GM18867 (cell line): ENCODE measurements around the gene C5orf58.

Experiments used
- ATAC-seq: cut with Tn5 transposase; IDR thresholded peaks from one replicate; pipeline ENCODE4 v1.9.1; 2021; ENCODE audit warnings: mild to moderate bottlenecking, moderate library complexity; ENCODE audit not compliant: unreplicated experiment

Gene C5orf58

DNA sequence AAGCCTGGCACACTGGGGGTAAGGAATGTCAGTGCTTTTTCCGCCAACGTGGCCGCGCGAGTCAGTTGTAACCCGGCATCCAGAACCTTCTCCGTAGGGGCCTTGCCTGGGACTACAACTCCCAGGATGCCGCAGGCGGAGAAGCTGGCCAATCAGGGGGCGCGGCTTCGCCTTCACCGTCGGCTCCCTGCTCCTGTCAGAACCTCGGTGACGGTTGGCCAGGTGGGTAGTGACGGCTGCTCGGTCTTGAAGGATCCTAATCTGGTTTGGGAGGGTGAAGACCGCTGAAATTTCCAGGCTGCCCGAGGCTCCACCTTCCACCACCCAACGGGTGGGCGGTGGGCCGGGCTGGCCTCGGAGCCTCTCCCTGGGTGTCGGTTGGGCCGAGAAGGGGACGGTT is at the start of gene C5orf58:
C5orf58 (plus strand) TSS at position 200 of the 400 bp plus-strand sequence. CDS start 1,992 bp downstream, outside the sequence.
- no peak for ATAC-seq

DNA sequence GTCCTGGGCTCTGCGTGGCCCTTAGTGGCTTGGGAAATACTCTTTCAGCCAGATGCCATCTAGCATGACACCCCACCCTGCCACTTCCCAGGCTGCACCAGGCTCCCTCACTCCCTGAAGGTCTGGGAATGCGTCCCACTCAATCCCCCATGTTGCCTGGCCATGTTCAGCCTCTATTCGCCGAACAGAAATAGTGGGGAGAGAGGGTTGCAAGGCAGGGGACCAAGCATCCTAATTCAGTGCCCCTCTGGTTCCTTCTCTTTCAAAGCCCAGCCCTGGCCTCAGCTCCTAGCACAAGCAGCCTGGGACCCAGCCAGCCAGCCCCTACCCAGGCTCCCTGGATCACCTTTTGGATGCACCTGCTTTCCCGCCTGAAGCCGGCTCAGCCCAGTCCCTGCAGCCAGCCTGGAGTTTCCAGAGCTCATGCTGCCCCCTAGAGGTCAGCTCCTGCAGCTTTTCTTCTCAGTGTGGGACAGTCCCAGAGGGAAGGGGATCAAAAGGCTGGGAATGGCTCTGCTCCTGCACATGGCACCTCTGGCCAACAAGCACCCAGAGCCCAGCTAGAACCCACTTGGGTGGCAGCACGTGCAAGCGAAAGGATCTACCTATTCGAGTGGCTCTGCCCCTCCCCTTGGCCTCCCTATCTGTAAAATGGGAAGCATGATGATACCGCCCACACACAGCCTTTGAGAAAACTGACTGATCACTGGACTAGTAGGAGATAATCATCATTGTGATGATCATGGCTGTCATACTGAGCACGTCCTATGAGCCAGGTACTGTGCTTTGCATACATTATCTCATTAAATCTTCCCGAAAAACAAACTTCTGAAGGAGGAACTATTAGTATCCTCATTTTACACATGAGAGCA is 48.7 kb upstream of the C5orf58 start:
- peak; percentile 78 for ATAC-seq

GRCh38 chr5:170184737-170185136 is 48.0 kb upstream of the C5orf58 start:
- ATAC-seq: no peak

DNA sequence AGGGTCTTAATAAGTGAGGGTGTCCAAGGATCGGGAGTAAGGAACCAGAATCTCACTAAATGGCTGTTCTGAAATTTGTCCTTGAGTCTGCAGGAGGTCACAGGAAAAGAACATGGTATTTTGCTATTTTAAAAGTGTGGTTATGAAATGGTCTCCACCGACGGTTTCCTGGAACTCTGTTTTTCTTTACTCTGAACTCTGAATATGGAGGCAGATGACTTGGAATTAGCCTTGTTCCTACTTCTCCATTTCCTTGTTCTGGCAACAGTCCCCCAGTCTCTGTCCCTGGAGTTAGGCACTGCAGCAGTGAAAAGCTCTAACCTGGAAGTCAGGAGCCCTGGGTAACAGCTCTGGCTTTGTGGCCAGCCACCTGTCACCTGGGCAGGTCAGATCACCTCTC is 46.6 kb upstream of the C5orf58 start:
- no peak for ATAC-seq

DNA sequence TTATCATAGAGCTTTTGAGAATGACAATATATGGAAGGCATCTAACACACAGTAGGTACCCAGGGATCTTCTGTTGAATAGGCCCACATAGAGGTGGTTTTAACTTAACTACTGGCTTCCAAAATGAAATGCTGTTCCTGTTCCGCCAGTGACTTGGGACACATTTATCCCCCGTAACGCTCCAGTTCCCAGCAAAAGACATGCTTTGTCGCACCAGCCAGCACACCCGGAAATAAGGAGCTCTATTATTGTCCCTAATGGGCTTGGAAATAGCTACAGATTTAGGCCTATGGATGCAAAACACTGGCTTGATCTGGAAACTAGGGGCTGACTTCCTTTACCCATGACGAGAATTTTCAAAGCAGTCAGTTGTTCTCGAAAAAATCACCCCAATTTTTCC is 45.9 kb upstream of the C5orf58 start:
- no peak for ATAC-seq

DNA sequence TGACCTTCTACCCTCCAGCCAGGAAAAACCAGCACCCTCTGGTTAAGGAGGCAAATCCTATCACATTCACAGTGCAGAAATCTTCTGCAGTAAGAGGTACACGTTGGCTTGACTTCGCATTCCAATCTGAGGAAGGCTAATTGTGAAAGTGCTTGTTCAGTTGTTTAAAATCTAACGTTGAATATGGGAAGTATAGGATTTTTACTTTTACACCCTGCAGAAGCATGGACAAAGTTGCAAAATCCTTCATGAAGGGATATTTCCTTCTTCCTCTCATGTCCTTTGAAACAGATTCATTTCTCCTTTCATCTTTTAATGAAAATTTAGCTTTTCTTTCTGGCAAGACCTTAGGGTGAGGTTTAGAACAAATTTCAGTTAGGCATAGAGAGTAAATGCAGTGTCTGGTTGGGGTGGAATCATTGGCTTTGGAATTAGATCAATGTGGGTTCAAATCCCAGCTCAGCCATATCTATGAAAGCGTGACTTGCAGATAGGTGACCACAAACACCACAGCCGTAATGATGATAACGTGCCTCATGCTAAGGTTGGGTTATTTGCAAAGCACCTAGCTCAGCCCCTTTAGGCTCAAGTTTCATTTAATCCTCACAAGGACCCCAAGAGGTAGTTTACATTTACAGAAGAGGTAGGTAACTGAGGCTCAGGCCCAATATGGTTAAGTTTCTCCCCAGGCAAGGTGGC is 42.2 kb upstream of the C5orf58 start:
- ATAC-seq: no peak

DNA sequence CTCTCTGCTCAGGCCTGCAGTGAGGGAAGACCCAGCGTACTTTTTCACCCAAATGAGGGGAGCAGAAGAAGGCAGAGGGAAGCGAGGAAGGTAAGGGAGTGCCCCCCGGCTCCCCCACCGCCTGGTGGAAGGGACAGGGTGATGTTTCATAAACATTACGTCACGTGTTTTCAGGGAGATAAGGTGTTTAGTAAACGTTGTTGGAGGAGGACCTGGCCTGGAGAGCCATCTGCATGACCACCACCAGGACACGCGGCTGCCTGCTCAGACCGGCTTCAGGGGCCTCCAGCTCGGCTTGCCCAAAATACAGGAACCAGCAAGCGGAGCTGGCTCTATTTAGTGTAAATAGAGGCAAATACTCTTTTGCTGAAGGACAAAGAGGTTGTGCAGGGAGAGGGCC is 40.0 kb upstream of the C5orf58 start:
- no peak for ATAC-seq

- no peak for ATAC-seq
These were observed 36.8 kb upstream of the C5orf58 start for GRCh38 chr5:170195961-170196360.

DNA sequence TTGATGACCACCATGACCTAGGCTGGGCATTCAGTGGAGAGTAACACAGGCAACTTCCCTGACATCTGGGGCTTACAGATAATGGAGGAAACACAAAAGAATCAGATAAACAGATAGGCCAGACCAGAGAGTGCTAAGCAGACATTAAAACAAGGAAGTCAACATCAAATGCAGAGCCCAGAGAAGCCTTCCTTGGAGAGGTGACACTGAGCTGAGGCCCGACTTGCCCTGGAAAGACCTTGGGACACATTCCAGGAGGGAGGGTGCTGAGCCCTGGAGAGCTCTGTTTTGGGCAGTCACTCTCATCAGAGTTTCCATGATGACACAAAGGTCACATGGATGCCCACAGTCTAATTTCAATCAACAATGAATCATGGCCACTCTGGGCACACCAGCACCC is 31.9 kb upstream of the C5orf58 start:
- no peak for ATAC-seq

GRCh38 chr5:170201311-170201710 is 31.5 kb upstream of the C5orf58 start:
- ATAC-seq: no peak

- no peak for ATAC-seq
These were observed 30.7 kb upstream of the C5orf58 start for GRCh38 chr5:170202117-170202516.

- ATAC-seq: no peak
These were observed 28.6 kb upstream of the C5orf58 start for GRCh38 chr5:170204202-170204601.

- ATAC-seq: no peak
These were observed 26.6 kb upstream of the C5orf58 start for GRCh38 chr5:170206216-170206615.

GRCh38 chr5:170206958-170207357 is 25.8 kb upstream of the C5orf58 start:
- ATAC-seq: no peak

DNA sequence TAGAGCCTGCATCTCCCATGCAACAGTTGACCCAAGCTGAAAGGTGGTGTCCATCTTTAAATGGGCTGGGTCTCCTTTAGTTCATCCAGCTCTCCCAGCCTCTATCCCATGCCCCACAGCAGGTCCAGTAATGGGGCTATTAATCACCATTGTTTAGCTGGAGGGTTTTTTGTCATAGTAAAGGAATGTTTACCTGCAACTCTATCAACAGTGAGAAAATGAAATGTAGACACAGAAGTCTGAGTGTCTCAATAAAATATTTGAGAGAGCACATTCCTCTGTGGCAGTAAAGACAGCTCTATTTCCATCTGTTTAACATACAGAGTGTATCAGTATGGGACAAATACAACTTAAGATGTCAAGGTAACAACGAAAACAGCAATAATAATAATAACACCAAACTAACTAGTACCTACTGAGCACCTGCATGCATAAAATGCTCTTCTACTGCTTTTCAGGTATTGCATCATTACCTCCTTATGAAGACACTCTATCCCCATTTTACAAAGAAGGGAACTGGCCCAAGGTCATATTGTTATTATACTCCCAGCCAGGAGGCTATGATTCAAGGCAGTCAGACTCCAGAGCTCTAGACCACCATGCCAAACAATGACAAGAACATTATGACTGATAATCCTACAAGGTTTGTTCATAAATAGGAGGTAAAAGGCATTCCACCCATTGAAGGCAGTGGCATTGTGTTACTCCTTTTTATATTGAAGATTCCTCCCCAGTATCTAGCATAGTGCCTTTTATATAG is 21.0 kb upstream of the C5orf58 start:
- no peak for ATAC-seq

GRCh38 chr5:170216257-170216864 is 16.4 kb upstream of the C5orf58 start:
- ATAC-seq: peak; percentile 34

DNA sequence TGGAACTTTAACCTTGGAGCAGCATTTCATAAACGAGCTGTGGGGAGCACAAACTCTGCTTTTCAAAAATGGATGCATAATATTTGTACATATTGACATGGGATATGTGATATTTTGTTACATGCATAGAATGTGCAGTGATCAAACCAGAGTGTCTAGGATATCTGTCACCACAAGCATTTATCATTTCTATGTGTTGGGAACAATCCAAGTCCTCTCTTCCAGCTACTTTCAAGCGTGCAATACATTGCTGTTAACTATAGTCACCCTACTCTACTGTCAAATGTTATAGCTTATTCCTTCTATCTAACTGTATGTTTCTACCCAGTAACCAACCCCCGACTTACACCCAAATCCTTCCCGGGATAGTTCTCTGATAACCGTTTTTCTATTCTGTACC is 15.0 kb upstream of the C5orf58 start:
- no peak for ATAC-seq

DNA sequence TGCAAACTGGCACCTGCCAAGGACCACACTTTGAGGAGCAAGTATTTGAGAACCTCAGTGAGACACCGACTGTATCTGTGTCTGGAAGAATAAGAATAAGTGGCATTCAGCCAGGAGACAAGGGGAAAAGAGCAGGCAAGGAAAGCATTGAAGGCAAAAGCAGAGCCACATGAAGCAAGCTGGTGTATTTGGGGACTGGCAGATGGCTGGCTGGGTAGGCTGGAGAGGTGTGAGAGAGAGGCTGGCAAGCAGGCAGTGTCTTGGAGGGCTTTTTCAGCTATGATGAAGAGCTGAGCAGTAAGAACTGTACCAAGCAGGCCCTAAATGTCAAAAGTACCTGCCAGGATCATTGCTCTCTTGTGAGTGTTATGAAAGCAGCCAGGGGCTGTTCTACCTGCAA is 14.1 kb upstream of the C5orf58 start:
- ATAC-seq: no peak

- ATAC-seq: no peak
These were observed 13.2 kb upstream of the C5orf58 start for GRCh38 chr5:170219615-170220014.

- ATAC-seq: no peak
These were observed 12.6 kb upstream of the C5orf58 start for GRCh38 chr5:170220191-170220590.

DNA sequence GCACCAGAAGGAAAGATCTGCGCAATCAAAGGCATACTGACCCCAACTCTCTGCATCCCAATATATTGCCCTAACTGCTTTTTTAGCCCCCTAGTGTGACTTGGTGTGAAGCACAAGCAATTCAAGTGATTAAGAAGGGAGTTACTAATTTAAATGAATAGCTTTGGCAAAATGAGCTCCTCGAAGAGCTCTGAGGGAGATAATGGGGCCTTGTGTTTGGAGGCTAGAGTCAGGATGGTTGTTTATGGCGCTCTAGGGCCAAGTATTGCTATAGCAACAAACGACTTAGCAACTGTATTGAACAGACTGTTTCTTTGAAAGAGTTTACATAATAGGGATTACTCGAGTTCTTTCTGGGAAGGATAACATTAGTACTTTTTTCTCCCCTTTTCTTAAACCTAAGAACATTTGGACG is 11.5 kb upstream of the C5orf58 start:
- ATAC-seq: no peak
